Endothelial cell of umbilical vein (primary cell): ENCODE measurements around the gene UBFD1. TPM values are rescaled to one million over a fixed set of nuclear protein-coding genes. Genes with fewer than 3 reads are reported as not detected.
"Not testable (repeated sequence)": the region's sequence is repeated elsewhere in the genome, so short reads cannot be mapped to it uniquely, and the experiment has no call there.

Source experiments
- BruUV-seq: library from RNA; stranded (reverse); fragments of 400-500 nt; replicated peaks from 2 replicates; lab custom pipeline; 2021; lab: Mats Ljungman, UMichigan
- CTCF ChIA-PET: fragments of 300-600, 350-600 bp; sonication (Branson Sonifier 250); formaldehyde crosslinking; loops from one replicate; lab custom pipeline; 2021; ENCODE audit warnings: antibody characterized with exemption, inconsistent platforms; lab: Charles Lee
- POLR2A ChIA-PET: fragments of 300-600, 350-600 bp; sonication (Branson Sonifier 250); formaldehyde crosslinking; loops from one replicate; lab custom pipeline; 2021; ENCODE audit warnings: antibody characterized with exemption, inconsistent platforms; lab: Charles Lee
- DNase-seq: peaks from one replicate; pipeline ENCODE4 v3.0.0-alpha.2; 2011; ENCODE audit warnings: low read depth, low spot score
- FAIRE-seq: peaks from 2 replicates; lab custom pipeline; 2011; peaks lifted over from hg19 to GRCh38; lab: Jason Lieb, UNC
- H2AFZ ChIP-seq: 2 replicates; pipeline ENCODE4 v1.6.0; 2012; ENCODE audit warnings: low read depth, low read length, control low read depth, inconsistent platforms
- H3K27ac ChIP-seq: 2 replicates; pipeline ENCODE4 v1.5.1; 2011; ENCODE audit warnings: low read depth, mild to moderate bottlenecking, control low read depth, low read length, moderate library complexity; ENCODE audit not compliant: insufficient read depth
- H3K27me3 ChIP-seq, 2 experiments: 2 replicates each; pipeline versions ENCODE4 v1.6.0 to v1.6.1; 2011; ENCODE audit warnings: low read length in 2 of 2, mixed read lengths in 1 of 2; ENCODE audit not compliant: control insufficient read depth in 2 of 2, insufficient read depth in 2 of 2
- H3K36me3 ChIP-seq, 2 experiments: 2 replicates in 1 of 2; 3 replicates in 1 of 2; pipeline ENCODE4 v1.5.1; 2011; ENCODE audit warnings: low read length in 2 of 2, mild to moderate bottlenecking in 1 of 2, moderate library complexity in 1 of 2; ENCODE audit not compliant: control insufficient read depth in 2 of 2, insufficient read depth in 2 of 2; ENCODE audit errors: extremely low read depth in 1 of 2
- H3K4me1 ChIP-seq: 3 replicates; pipeline ENCODE4 v1.5.1; 2011; ENCODE audit warnings: mild to moderate bottlenecking, low read length; ENCODE audit not compliant: control insufficient read depth, insufficient read depth; ENCODE audit errors: extremely low read depth
- H3K4me2 ChIP-seq: 2 replicates; pipeline ENCODE4 v1.6.1; 2011; ENCODE audit warnings: low read length, control low read depth, mixed read lengths; ENCODE audit not compliant: insufficient read depth
- H3K4me3 ChIP-seq, 3 experiments: fragments of 200-600 bp in 1 of 3; sonication (generic), shearing (Covaris generic) in 1 of 3; replicated peaks in 1 of 3; 2 replicates each; pipeline ENCODE4 v1.5.1; 2011 to 2016; ENCODE audit warnings: control low read depth in 3 of 3, low read length in 3 of 3, mild to moderate bottlenecking in 2 of 3, inconsistent platforms in 1 of 3, low read depth in 1 of 3, moderate library complexity in 1 of 3; ENCODE audit not compliant: insufficient read depth in 1 of 3
- H3K79me2 ChIP-seq: 2 replicates; pipeline ENCODE4 v1.6.0; 2012; ENCODE audit warnings: low read length, inconsistent platforms; ENCODE audit not compliant: control insufficient read depth, insufficient read depth
- H3K9ac ChIP-seq: replicated peaks from 2 replicates; pipeline ENCODE3; 2011; ENCODE audit warnings: low read length, control low read depth; ENCODE audit not compliant: insufficient read depth; ENCODE audit errors: extremely low read depth
- H3K9me1 ChIP-seq: replicated peaks from 3 replicates; pipeline ENCODE4 v1.6.0; 2011; ENCODE audit warnings: mild to moderate bottlenecking, low read length; ENCODE audit not compliant: control insufficient read depth, insufficient read depth; ENCODE audit errors: extremely low read depth
- H3K9me3 ChIP-seq: replicated peaks from 2 replicates; pipeline ENCODE4 v1.5.1; 2012; ENCODE audit warnings: low read length, inconsistent platforms; ENCODE audit not compliant: control insufficient read depth, insufficient read depth
- H4K20me1 ChIP-seq: replicated peaks from 2 replicates; pipeline ENCODE3; 2011; ENCODE audit warnings: mild to moderate bottlenecking, low read length; ENCODE audit not compliant: control insufficient read depth, insufficient read depth; ENCODE audit errors: extremely low read depth
- CTCF ChIP-seq, 2 donors: IDR thresholded peaks; 1 replicate in 1 of 2; 2 replicates in 1 of 2; pipeline ENCODE4 v1.5.1; 2011; ENCODE audit warnings: low read length in 2 of 2, mild to moderate bottlenecking in 2 of 2, moderate library complexity in 2 of 2, control low read depth in 1 of 2, inconsistent platforms in 1 of 2, low read depth in 1 of 2; ENCODE audit not compliant: insufficient read depth in 1 of 2; ENCODE audit errors: extremely low read depth in 1 of 2
- EZH2 ChIP-seq: IDR thresholded peaks from 2 replicates; pipeline ENCODE4 v1.6.1; 2012; ENCODE audit warnings: borderline replicate concordance, low read depth, mild to moderate bottlenecking, moderate library complexity, low read length, inconsistent platforms; ENCODE audit not compliant: severe bottlenecking
- FOS ChIP-seq: IDR thresholded peaks from 2 replicates; pipeline ENCODE4 v1.6.1; 2011; ENCODE audit warnings: mild to moderate bottlenecking, low read length, moderate library complexity, borderline replicate concordance; ENCODE audit not compliant: insufficient read depth
- GATA2 ChIP-seq: IDR thresholded peaks from 2 replicates; pipeline ENCODE4 v1.7.0; 2011; ENCODE audit warnings: low read depth, mild to moderate bottlenecking, moderate library complexity, mixed read lengths, low read length; ENCODE audit not compliant: insufficient read length, insufficient read depth
- JUN ChIP-seq: IDR thresholded peaks from 2 replicates; pipeline ENCODE4 v1.6.1; 2011; ENCODE audit warnings: borderline replicate concordance, low read depth; ENCODE audit not compliant: insufficient read length, insufficient read depth
- MAX ChIP-seq: IDR thresholded peaks from 2 replicates; pipeline ENCODE4 v1.6.1; 2011; ENCODE audit not compliant: insufficient read depth, insufficient read length
- MYC ChIP-seq: IDR thresholded peaks from one replicate; pipeline ENCODE4 v1.6.1; 2011; ENCODE audit warnings: mild to moderate bottlenecking, low read depth, low read length
- POLR2A ChIP-seq: IDR thresholded peaks from 2 replicates; pipeline ENCODE4 v1.6.1; 2012; ENCODE audit warnings: low read depth, mild to moderate bottlenecking, control low read depth, low read length
- POLR2AphosphoS5 ChIP-seq: IDR thresholded peaks from 2 replicates; pipeline ENCODE4 v1.6.1; 2012; ENCODE audit warnings: low read depth, mild to moderate bottlenecking, control low read depth, low read length, moderate library complexity; ENCODE audit not compliant: insufficient read depth
- dilution Hi-C: fragments of 300-500 bp; cut with MboI; formaldehyde crosslinking; loops from one replicate; pipeline ENCODE4 v1.15.0; 2019; ENCODE audit warnings: low sequenced_read_pairs; ENCODE audit not compliant: extremely low pct_ligation_motif_present
- intact Hi-C: fragments of 100-400 bp; cut with micrococcal nuclease; formaldehyde crosslinking; loops from one replicate; pipeline ENCODE4 v1.10.0; 2022
- polyA plus RNA-seq, 4 experiments: library from polyadenylated mRNA; depleted of rRNA in 3 of 4; stranded (reverse) in 3 of 4; unstranded in 1 of 4; fragments of >200 nt; gene quantifications; 2 replicates each; pipeline versions ENCODE4 v1.2.1 to v1.2.3, GENCODE V29; 2011 to 2012; ENCODE audit warnings: missing spikeins in 1 of 4
- total RNA-seq: library from RNA; stranded (reverse); gene quantifications from 2 replicates; pipeline ENCODE4 v1.2.3, GENCODE V29; 2021

The UBFD1 gene
- total and polyA plus RNA-seq, 2 donors (not counting 3 experiments of a cell fraction or from before 2014, with no cell fraction given), result 50.0 to 69.9 TPM

GRCh38 chr16:23609929-23610328, 52.4 kb downstream of the UBFD1 start:
- ChIA-PET CTCF (no interaction called here), POLR2A (no interaction called here)
- no peaks in the 10 kb centered on the region for H4K20me1 ChIP-seq
- no peaks in the 10 kb centered on the region for H3K9me3 ChIP-seq
- no peak for TF ChIP-seq EZH2
- TF ChIP-seq CTCF (IDR thresholded peaks at IDR 0.05; ENCODE audit: extremely low read depth in 1 of 2, insufficient read depth in 1 of 2, low read depth in 1 of 2, low read length in 2 of 2), result no peak
- TF ChIP-seq GATA2, result no peak
- TF ChIP-seq POLR2A, result no peak
- no peak for TF ChIP-seq FOS
- TF ChIP-seq JUN, result no peak
- no peak for TF ChIP-seq POLR2AphosphoS5
- no peak for TF ChIP-seq MYC
- TF ChIP-seq MAX, result no peak
- H3K4me2 ChIP-seq, result no peak overlapping the region
- no peaks in the 10 kb centered on the region for H3K27me3 ChIP-seq
- H3K4me1 ChIP-seq, result peaks cover 13% of the 10 kb centered on the region
- H3K9me1 ChIP-seq, result no peaks in the 10 kb centered on the region
- H3K36me3 ChIP-seq, result no peaks in the 10 kb centered on the region
- no TSS peak for BruUV-seq
- intact Hi-C loops, result no loop called here
- H2AFZ ChIP-seq, result no peak overlapping the region
- no peak overlapping the region for H3K27ac ChIP-seq
- H3K79me2 ChIP-seq, result no peaks in the 10 kb centered on the region
- H3K4me3 ChIP-seq, result no peak overlapping the region
- dilution Hi-C loops, result no loop called here
- FAIRE-seq, result no peak
- DNase-seq, result no peak
- no peak overlapping the region for H3K9ac ChIP-seq

- H3K79me2 ChIP-seq, H4K20me1 ChIP-seq, DNase-seq, H3K9me3 ChIP-seq, H3K4me3 ChIP-seq, H3K36me3 ChIP-seq, intact Hi-C loops, H3K27ac ChIP-seq, dilution Hi-C loops, H2AFZ ChIP-seq, H3K9ac ChIP-seq, H3K9me1 ChIP-seq, CTCF ChIA-PET, FAIRE-seq, POLR2A ChIA-PET, H3K4me2 ChIP-seq, H3K27me3 ChIP-seq, BruUV-seq: not testable (repeated sequence)
- H3K4me1 ChIP-seq, result peaks cover 15% of the 10 kb centered on the region
Observed at GRCh38 chr16:23610905-23611304, 53.4 kb downstream of the UBFD1 start.
